ENCODE data around the gene ASIC4. TPM values are rescaled to one million over a fixed set of nuclear protein-coding genes. Genes with fewer than 3 reads are reported as not detected.

Gene ASIC4
- total and polyA plus RNA-seq, 2 of the 13 experiments (the other 11 are each of a cell fraction or from before 2014, with no cell fraction given): 0.03 TPM; not detected in 1

DNA sequence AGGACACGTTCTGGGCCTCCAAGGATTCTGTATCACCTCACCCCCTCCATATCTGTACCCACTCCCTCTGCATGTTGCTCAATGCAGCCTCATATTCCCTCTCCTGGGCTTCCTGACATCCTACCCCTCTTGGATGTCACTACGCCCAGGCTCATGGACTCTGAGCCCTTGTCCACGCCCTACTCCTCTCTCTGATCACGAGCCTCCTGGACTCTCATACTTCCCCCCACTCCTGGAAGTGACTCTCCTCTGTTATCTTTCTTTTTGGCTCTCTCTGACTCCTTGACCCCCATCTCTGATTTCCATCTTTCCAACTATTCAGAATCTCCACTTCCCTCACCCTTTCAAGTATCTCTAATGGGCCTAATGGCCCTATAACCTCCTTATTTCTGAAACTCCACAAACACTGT lies 31.7 kb downstream of the ASIC4 start (continued):
- no peak for TF ChIP-seq ZNF530 (CRISPR knock-in tag; IDR thresholded peaks at IDR 0.05; ENCODE audit: low read depth)
- TF ChIP-seq ZNF768 (CRISPR knock-in tag; IDR thresholded peaks at IDR 0.05): no peak
- no peak for TF ChIP-seq ZNF879 (CRISPR knock-in tag; IDR thresholded peaks at IDR 0.05)
- TF ChIP-seq MED13 (CRISPR knock-in tag; IDR thresholded peaks at IDR 0.05): no peak
- TF ChIP-seq ELF3 (CRISPR knock-in tag; IDR thresholded peaks at IDR 0.05): peak; percentile 88
- TF ChIP-seq CHD4 (IDR thresholded peaks at IDR 0.05; ENCODE audit: borderline replicate concordance, low read length): no peak
- no peak for TF ChIP-seq ZNF775 (CRISPR knock-in tag; IDR thresholded peaks at IDR 0.05; ENCODE audit: borderline replicate concordance)
- peak; percentile 21; the same call in 1 of the 2 replicates for TF ChIP-seq ZNF749 (CRISPR knock-in tag; IDR thresholded peaks at IDR 0.05; ENCODE audit: borderline replicate concordance)
- peak; percentile 93 for TF ChIP-seq GATAD2A (CRISPR knock-in tag; IDR thresholded peaks at IDR 0.05)
- TF ChIP-seq MLLT10 (CRISPR knock-in tag; IDR thresholded peaks at IDR 0.05): no peak
- no peak for TF ChIP-seq NONO (IDR thresholded peaks at IDR 0.05)
- TF ChIP-seq NONO (CRISPR knock-in tag; conservative IDR thresholded peaks at IDR 0.05): no peak
- no peak for TF ChIP-seq JUNB (CRISPR knock-in tag; IDR thresholded peaks at IDR 0.05; ENCODE audit: borderline replicate concordance)
- TF ChIP-seq ZNF788 (CRISPR knock-in tag; IDR thresholded peaks at IDR 0.05; ENCODE audit: borderline replicate concordance): peak; percentile 39; the same call in 1 of the 2 replicates
- no peak for TF ChIP-seq TMF1 (CRISPR knock-in tag; IDR thresholded peaks at IDR 0.05; ENCODE audit: low read depth)
- TF ChIP-seq MYNN (CRISPR knock-in tag; IDR thresholded peaks at IDR 0.05; ENCODE audit: low read depth): no peak
- TF ChIP-seq, protein P1, sequence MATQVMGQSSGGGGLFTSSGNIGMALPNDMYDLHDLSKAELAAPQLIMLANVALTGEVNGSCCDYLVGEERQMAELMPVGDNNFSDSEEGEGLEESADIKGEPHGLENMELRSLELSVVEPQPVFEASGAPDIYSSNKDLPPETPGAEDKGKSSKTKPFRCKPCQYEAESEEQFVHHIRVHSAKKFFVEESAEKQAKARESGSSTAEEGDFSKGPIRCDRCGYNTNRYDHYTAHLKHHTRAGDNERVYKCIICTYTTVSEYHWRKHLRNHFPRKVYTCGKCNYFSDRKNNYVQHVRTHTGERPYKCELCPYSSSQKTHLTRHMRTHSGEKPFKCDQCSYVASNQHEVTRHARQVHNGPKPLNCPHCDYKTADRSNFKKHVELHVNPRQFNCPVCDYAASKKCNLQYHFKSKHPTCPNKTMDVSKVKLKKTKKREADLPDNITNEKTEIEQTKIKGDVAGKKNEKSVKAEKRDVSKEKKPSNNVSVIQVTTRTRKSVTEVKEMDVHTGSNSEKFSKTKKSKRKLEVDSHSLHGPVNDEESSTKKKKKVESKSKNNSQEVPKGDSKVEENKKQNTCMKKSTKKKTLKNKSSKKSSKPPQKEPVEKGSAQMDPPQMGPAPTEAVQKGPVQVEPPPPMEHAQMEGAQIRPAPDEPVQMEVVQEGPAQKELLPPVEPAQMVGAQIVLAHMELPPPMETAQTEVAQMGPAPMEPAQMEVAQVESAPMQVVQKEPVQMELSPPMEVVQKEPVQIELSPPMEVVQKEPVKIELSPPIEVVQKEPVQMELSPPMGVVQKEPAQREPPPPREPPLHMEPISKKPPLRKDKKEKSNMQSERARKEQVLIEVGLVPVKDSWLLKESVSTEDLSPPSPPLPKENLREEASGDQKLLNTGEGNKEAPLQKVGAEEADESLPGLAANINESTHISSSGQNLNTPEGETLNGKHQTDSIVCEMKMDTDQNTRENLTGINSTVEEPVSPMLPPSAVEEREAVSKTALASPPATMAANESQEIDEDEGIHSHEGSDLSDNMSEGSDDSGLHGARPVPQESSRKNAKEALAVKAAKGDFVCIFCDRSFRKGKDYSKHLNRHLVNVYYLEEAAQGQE (IDR thresholded peaks at IDR 0.05; ENCODE audit: borderline replicate concordance in 1 of 2, low read depth in 1 of 2, low read length in 2 of 2): peak in 1 of 2 experiments; percentile 69; a peak in 2 of 4 replicates
- TF ChIP-seq FOXO1 (CRISPR knock-in tag; IDR thresholded peaks at IDR 0.05): no peak
- TF ChIP-seq ZFY (CRISPR knock-in tag; IDR thresholded peaks at IDR 0.05): no peak
- no peak for TF ChIP-seq CENPX (CRISPR knock-in tag; IDR thresholded peaks at IDR 0.05)
- TF ChIP-seq, protein P2, sequence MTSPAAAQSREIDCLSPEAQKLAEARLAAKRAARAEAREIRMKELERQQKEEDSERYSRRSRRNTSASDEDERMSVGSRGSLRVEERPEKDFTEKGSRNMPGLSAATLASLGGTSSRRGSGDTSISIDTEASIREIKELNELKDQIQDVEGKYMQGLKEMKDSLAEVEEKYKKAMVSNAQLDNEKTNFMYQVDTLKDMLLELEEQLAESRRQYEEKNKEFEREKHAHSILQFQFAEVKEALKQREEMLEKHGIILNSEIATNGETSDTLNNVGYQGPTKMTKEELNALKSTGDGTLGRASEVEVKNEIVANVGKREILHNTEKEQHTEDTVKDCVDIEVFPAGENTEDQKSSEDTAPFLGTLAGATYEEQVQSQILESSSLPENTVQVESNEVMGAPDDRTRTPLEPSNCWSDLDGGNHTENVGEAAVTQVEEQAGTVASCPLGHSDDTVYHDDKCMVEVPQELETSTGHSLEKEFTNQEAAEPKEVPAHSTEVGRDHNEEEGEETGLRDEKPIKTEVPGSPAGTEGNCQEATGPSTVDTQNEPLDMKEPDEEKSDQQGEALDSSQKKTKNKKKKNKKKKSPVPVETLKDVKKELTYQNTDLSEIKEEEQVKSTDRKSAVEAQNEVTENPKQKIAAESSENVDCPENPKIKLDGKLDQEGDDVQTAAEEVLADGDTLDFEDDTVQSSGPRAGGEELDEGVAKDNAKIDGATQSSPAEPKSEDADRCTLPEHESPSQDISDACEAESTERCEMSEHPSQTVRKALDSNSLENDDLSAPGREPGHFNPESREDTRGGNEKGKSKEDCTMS (CRISPR knock-in tag; conservative IDR thresholded peaks at IDR 0.05): no peak
- TF ChIP-seq AGO1 (IDR thresholded peaks at IDR 0.05; ENCODE audit: low read depth, low read length, poor library complexity, severe bottlenecking): no peak
- no peak for TF ChIP-seq ETV6 (CRISPR knock-in tag; conservative IDR thresholded peaks at IDR 0.05)
- TF ChIP-seq, protein P3, sequence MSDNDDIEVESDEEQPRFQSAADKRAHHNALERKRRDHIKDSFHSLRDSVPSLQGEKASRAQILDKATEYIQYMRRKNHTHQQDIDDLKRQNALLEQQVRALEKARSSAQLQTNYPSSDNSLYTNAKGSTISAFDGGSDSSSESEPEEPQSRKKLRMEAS (IDR thresholded peaks at IDR 0.05): peak; percentile 51; the same call in 1 of the 2 replicates
- TF ChIP-seq, protein P4, sequence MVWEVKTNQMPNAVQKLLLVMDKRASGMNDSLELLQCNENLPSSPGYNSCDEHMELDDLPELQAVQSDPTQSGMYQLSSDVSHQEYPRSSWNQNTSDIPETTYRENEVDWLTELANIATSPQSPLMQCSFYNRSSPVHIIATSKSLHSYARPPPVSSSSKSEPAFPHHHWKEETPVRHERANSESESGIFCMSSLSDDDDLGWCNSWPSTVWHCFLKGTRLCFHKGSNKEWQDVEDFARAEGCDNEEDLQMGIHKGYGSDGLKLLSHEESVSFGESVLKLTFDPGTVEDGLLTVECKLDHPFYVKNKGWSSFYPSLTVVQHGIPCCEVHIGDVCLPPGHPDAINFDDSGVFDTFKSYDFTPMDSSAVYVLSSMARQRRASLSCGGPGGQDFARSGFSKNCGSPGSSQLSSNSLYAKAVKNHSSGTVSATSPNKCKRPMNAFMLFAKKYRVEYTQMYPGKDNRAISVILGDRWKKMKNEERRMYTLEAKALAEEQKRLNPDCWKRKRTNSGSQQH (CRISPR knock-in tag; IDR thresholded peaks at IDR 0.05; ENCODE audit: low read depth): no peak
- TF ChIP-seq RBFOX2 (IDR thresholded peaks at IDR 0.05; ENCODE audit: low read depth, low read length): no peak

All from HepG2 (cell line).